Activated T-helper 2 cell treated with anti-CD3 and anti-CD28 coated beads, Interferon-gamma antibody, Interleukin-2, Interleukin-4, amounts not matched to agents 10 μg/mL and 5 μg/mL and 100 μg/mL, durations not matched to agents 14 hours and 24 hours and 36 hours (primary cell): ENCODE results near the gene TTI1. TPM values are rescaled to one million over a fixed set of nuclear protein-coding genes. Genes with fewer than 3 reads are reported as not detected.

ENCODE experiments used
- DNase-seq: peaks from one replicate; pipeline ENCODE4 v3.0.0; 2021; ENCODE audit warnings: low spot score
- H3K27ac Mint-ChIP-seq: one replicate; pipeline ENCODE4 v1.8.0; 2021; ENCODE audit warnings: mixed read lengths
- H3K27me3 Mint-ChIP-seq: one replicate; pipeline ENCODE4 v1.8.0; 2021; ENCODE audit warnings: low read depth, mixed read lengths
- H3K36me3 Mint-ChIP-seq: one replicate; pipeline ENCODE4 v1.8.0; 2021; ENCODE audit warnings: low read depth, mixed read lengths
- H3K4me1 Mint-ChIP-seq: one replicate; pipeline ENCODE4 v1.8.0; 2021; ENCODE audit warnings: low read depth, mixed read lengths
- H3K4me3 Mint-ChIP-seq: one replicate; pipeline ENCODE4 v1.8.0; 2021; ENCODE audit warnings: low read depth, mild to moderate bottlenecking, moderate library complexity, mixed read lengths
- H3K9me3 Mint-ChIP-seq: one replicate; pipeline ENCODE4 v1.8.0; 2021; ENCODE audit warnings: mixed read lengths
- intact Hi-C: fragments of 100-400 bp; cut with micrococcal nuclease; formaldehyde crosslinking; loops from one replicate; pipeline ENCODE4 v1.15.1; 2023
- total RNA-seq: library from RNA; stranded (reverse); gene quantifications from 2 replicates; pipeline ENCODE4 v1.2.3, GENCODE V29; 2022

Gene TTI1
- total RNA-seq, 1 donor from 2014 or later = 35.7 TPM

DNA sequence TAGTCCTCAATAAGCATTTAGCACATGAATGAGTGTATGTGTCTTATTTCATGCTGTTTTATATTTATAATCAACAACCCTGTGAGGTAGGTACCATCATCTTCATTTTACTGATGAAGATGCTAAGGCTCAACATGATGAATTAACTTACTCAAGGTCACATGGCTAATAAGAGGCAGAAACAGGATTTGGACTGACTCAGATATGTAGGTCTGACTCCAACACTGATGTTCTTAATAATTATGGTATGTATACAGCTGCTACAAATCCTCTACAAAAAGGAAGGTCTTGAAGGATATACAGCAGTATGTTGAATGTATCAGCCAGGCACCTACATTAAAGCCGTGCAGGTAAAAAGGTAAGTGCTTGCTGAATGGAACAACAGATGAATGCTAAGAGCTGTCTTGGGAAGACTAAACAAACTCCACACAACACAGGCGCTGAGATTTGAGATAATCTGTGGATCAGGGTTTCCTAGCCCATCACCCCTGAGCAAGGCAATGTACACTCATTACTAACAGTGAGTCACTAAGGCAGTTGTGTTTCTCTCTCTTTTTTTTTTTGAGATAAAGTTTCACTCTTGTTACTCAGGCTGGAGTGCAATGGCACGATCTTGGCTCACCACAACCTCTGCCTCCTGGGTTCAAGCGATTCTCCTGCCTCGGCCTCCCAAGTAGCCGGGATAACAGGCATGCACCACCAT, 31.9 kb downstream of the TTI1 start:
- Mint-ChIP-seq H3K27me3 (no peaks in the 10 kb centered on the region), H3K9me3 (no peaks in the 10 kb centered on the region), H3K27ac (no peak overlapping the region), H3K4me3 (no peak overlapping the region), H3K36me3 (peaks cover 71% of the 10 kb centered on the region), H3K4me1 (peaks cover 27% of the 10 kb centered on the region)
- no peak for DNase-seq
- intact Hi-C loops = loop anchor here (1.0 to 10.0 kb wide), 2 partner anchors 11 to 53 kb away; no protein-coding TSS in a partner anchor

DNA sequence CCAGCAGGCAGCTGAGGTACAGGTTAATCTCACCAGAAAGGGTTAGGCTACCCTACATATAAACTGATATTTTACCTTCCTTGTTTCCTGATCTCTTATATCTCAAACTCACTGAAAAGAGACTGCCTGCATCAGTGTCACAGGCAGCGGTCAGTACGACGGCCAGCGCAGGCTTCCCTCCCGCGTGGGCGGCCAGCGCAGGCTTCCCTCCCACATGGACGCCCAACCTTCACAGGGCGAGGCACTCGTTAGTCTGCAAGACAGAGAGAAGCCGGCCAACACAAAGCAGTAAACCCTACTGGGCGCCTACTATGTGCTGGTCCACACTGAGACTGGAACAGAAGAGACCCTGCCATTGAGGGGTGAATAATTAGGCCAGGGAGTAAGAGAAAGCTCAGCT, 33.0 kb downstream of the TTI1 start:
- intact Hi-C loops = loop anchor here (10.0 kb wide), 1 partner anchor 55 kb away; no protein-coding TSS in a partner anchor
- H3K27ac Mint-ChIP-seq = no peak overlapping the region
- no peaks in the 10 kb centered on the region for H3K9me3 Mint-ChIP-seq
- no peak overlapping the region for H3K4me3 Mint-ChIP-seq
- no peaks in the 10 kb centered on the region for H3K27me3 Mint-ChIP-seq
- peaks cover 69% of the 10 kb centered on the region for H3K36me3 Mint-ChIP-seq
- no peak for DNase-seq
- peaks cover 22% of the 10 kb centered on the region for H3K4me1 Mint-ChIP-seq

DNA sequence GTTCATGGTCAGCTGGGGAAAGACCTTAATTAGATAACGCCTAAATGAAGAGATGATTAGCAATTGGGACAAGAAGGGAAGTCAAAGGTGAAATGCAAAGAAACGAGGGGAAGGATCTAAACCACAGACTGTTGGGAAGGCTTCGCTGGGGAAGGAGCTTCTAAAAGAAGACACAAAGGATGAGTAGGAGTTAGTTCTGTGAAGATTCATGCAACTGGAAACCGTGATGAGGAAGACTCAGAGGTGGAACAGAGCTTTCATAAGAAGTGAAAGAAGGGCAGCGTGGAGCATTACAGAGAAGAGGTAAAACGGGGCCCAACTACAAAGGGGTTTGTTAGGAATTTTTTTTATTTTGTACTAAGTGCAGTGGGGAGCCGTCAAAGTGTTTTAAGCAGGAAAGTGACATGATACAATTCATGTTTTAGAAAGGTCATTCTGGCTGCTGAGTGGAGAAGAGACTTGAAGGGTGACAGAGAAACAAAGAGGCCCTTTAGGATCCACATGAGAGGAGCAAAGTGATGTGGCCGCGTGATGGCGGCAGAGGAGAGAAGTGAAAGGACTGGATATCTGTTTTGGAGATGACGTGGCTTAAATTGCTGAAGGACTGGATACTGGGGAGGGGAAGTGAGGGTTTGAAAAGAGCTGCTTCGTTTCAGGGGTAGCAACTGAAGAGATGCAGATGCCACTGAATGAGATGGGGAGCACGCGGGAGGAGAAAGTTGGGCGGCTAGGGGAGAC, 33.6 kb downstream of the TTI1 start:
- Mint-ChIP-seq H3K36me3 (peaks cover 69% of the 10 kb centered on the region), H3K9me3 (no peaks in the 10 kb centered on the region), H3K4me3 (no peak overlapping the region), H3K27ac (peak overlapping the region; percentile 7), H3K27me3 (no peaks in the 10 kb centered on the region), H3K4me1 (peaks cover 22% of the 10 kb centered on the region)
- intact Hi-C loops = loop anchor here (10.0 kb wide), 2 partner anchors 55 to 145 kb away; no protein-coding TSS in a partner anchor
- DNase-seq = no peak

- Mint-ChIP-seq H3K27me3 (no peaks in the 10 kb centered on the region), H3K36me3 (peaks cover 66% of the 10 kb centered on the region), H3K27ac (no peak overlapping the region), H3K9me3 (no peaks in the 10 kb centered on the region), H3K4me1 (peaks cover 24% of the 10 kb centered on the region), H3K4me3 (no peak overlapping the region)
- no peak for DNase-seq
- intact Hi-C loops = loop anchor here (10.0 kb wide), 1 partner anchor 143 kb away; no protein-coding TSS in a partner anchor
Measured at GRCh38 chr20:37997516-37997915, 35.7 kb downstream of the TTI1 start.

GRCh38 chr20:37995856-37996605, 37.2 kb downstream of the TTI1 start:
- H3K27ac Mint-ChIP-seq = no peak overlapping the region
- no peak for DNase-seq
- peaks cover 61% of the 10 kb centered on the region for H3K36me3 Mint-ChIP-seq
- H3K4me1 Mint-ChIP-seq = peaks cover 20% of the 10 kb centered on the region
- H3K9me3 Mint-ChIP-seq = no peaks in the 10 kb centered on the region
- no peak overlapping the region for H3K4me3 Mint-ChIP-seq
- no peaks in the 10 kb centered on the region for H3K27me3 Mint-ChIP-seq
- intact Hi-C loops = loop anchor here (10.0 kb wide), 1 partner anchor 141 kb away; no protein-coding TSS in a partner anchor

DNA sequence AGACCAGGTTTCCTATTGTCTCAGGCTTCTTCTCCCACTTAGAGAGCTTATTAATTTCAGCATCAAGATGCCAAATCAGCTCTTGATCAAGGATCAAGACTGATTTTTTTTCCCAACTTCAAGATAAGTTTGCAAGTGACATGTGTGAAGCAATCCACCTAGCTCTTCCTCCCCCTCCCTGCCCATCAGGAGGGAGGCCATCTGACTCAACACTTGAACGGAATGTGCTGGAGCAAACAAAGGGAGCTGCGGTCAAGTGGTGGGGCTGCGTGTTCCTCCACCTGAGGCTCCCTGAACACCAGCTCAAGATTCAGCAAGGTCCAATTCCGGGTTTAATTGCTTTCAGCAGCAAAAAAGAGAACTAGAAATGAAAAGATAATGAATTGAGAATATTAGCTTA, 38.7 kb downstream of the TTI1 start:
- Mint-ChIP-seq H3K36me3 (peaks cover 63% of the 10 kb centered on the region), H3K27me3 (no peaks in the 10 kb centered on the region), H3K4me1 (peaks cover 29% of the 10 kb centered on the region), H3K9me3 (no peaks in the 10 kb centered on the region), H3K4me3 (no peak overlapping the region), H3K27ac (no peak overlapping the region)
- no peak for DNase-seq
- intact Hi-C loops = loop anchor here (5.0 to 10.0 kb wide), 4 partner anchors 72 to 432 kb away; partner anchors contain the start of gene VSTM2L

GRCh38 chr20:37992802-37993409, 40.4 kb downstream of the TTI1 start:
- peaks cover 60% of the 10 kb centered on the region for H3K36me3 Mint-ChIP-seq
- no peaks in the 10 kb centered on the region for H3K27me3 Mint-ChIP-seq
- H3K9me3 Mint-ChIP-seq = no peaks in the 10 kb centered on the region
- H3K27ac Mint-ChIP-seq = no peak overlapping the region
- peaks cover 27% of the 10 kb centered on the region for H3K4me1 Mint-ChIP-seq
- intact Hi-C loops = loop anchor here (5.0 to 10.0 kb wide), 4 partner anchors 71 to 431 kb away; partner anchors contain the start of gene VSTM2L
- DNase-seq = no peak
- no peak overlapping the region for H3K4me3 Mint-ChIP-seq

DNA sequence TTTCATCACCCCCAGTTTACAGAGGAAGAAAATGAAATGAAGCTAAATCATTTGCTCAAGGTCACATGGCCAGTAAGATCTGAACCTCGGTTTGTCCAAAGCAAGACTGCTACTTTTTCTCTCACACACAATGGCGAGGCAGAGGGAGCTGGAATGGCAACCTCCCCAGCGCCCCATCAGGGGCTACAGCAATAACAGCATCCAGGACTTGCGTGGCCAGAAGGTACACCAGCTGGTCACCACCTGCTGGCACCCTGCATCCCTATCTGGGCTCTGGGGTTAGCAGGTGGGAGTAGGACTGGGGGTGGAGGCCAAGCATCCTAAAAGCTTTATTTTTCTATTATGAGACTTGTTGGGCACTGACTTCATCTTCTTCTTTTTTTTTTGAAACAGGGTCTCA, 41.3 kb downstream of the TTI1 start:
- H3K4me3 Mint-ChIP-seq = no peak overlapping the region
- no peak overlapping the region for H3K27ac Mint-ChIP-seq
- H3K36me3 Mint-ChIP-seq = peaks cover 57% of the 10 kb centered on the region
- DNase-seq = no peak
- intact Hi-C loops = loop anchor here (5.0 to 10.0 kb wide), 4 partner anchors 70 to 430 kb away; partner anchors contain the start of gene VSTM2L
- H3K4me1 Mint-ChIP-seq = peaks cover 27% of the 10 kb centered on the region
- no peaks in the 10 kb centered on the region for H3K9me3 Mint-ChIP-seq
- no peaks in the 10 kb centered on the region for H3K27me3 Mint-ChIP-seq

GRCh38 chr20:37991157-37991866, 41.9 kb downstream of the TTI1 start:
- Mint-ChIP-seq H3K9me3 (no peaks in the 10 kb centered on the region), H3K4me1 (peaks cover 27% of the 10 kb centered on the region), H3K36me3 (peaks cover 55% of the 10 kb centered on the region), H3K4me3 (no peak overlapping the region), H3K27me3 (no peaks in the 10 kb centered on the region), H3K27ac (peak overlapping the region; percentile 83)
- intact Hi-C loops = loop anchor here (5.0 to 10.0 kb wide), 4 partner anchors 69 to 429 kb away; partner anchors contain the start of gene VSTM2L
- DNase-seq = no peak

DNA sequence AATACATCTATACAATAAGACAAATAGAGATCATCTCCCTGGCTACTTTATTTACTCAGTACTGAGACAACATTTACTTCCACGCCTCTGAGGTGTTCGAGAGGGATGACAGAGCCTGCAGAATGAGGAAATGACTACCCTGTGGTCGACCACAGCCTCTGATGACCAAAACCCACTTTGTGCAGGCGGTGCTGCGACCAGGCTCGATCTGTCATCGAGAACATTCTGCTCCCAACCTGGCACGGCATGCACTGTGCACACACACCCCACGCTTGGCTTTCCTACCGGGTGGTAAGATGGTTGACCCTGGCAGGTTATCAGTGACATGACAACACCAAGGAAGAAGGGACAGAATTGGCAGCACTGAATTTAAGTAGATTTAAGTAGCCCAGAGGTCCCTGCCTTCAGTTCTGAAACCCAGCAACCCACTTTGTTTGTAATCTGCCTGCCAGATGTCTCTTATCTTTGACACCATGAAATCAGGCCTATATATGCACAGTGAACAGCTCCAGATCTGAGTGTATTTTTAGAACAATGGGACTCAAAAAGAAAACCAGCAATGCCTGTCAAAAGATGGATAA, 42.6 kb downstream of the TTI1 start:
- intact Hi-C loops = loop anchor here (1.0 to 10.0 kb wide), 5 partner anchors 11 to 428 kb away; partner anchors contain the start of gene VSTM2L
- peak; percentile 65 for DNase-seq
- Mint-ChIP-seq H3K4me1 (peaks cover 27% of the 10 kb centered on the region), H3K9me3 (no peaks in the 10 kb centered on the region), H3K27ac (peak overlapping the region; percentile 83), H3K4me3 (no peak overlapping the region), H3K27me3 (no peaks in the 10 kb centered on the region), H3K36me3 (peaks cover 50% of the 10 kb centered on the region)

GRCh38 chr20:37989601-37990295, 43.5 kb downstream of the TTI1 start:
- no peaks in the 10 kb centered on the region for H3K9me3 Mint-ChIP-seq
- intact Hi-C loops = loop anchor here (1.0 to 10.0 kb wide), 5 partner anchors 12 to 427 kb away; partner anchors contain the start of gene VSTM2L
- no peak for DNase-seq
- H3K27me3 Mint-ChIP-seq = no peaks in the 10 kb centered on the region
- peaks cover 46% of the 10 kb centered on the region for H3K36me3 Mint-ChIP-seq
- H3K4me3 Mint-ChIP-seq = no peak overlapping the region
- H3K27ac Mint-ChIP-seq = peak overlapping the region; percentile 83
- H3K4me1 Mint-ChIP-seq = peaks cover 27% of the 10 kb centered on the region
